SK-MEL-5 (cell line): Measurements from ENCODE around the gene HELB. TPM values are rescaled to one million over a fixed set of nuclear protein-coding genes. Genes with fewer than 3 reads are reported as not detected.

Experiments used
- DNase-seq: peaks from one replicate; pipeline ENCODE4 v3.0.0-alpha.2; 2016; ENCODE audit warnings: low read depth, low spot score
- in situ Hi-C: cut with HindIII; loops from 2 replicates; pipeline ENCODE4 v1.10.0; 2016; ENCODE audit warnings: low sequenced_read_pairs, high pct_unique_total_duplicates, low pct_unique_long_range_greater_than_20kb
- polyA plus RNA-seq, 2 experiments: library from polyadenylated mRNA; depleted of rRNA; stranded (reverse); fragments of >200 nt; gene quantifications; 2 replicates each; pipeline ENCODE4 v1.2.3, GENCODE V29; 2015
- total RNA-seq: library from RNA; depleted of rRNA; stranded (reverse); fragments of >200 nt; shearing (Covaris generic); gene quantifications from 2 replicates; pipeline ENCODE4 v1.2.3, GENCODE V29; 2014; rRNA removed

The HELB gene
- total RNA-seq: 3.9 and 4.5 TPM in 2 replicates
- polyA plus RNA-seq (2015; cell fraction: cytosol; rRNA removed): 2.6 and 3.7 TPM in 2 replicates
- 8.2 and 10.1 TPM in 2 replicates for polyA plus RNA-seq (2015; cell fraction: nucleus; rRNA removed)

DNA sequence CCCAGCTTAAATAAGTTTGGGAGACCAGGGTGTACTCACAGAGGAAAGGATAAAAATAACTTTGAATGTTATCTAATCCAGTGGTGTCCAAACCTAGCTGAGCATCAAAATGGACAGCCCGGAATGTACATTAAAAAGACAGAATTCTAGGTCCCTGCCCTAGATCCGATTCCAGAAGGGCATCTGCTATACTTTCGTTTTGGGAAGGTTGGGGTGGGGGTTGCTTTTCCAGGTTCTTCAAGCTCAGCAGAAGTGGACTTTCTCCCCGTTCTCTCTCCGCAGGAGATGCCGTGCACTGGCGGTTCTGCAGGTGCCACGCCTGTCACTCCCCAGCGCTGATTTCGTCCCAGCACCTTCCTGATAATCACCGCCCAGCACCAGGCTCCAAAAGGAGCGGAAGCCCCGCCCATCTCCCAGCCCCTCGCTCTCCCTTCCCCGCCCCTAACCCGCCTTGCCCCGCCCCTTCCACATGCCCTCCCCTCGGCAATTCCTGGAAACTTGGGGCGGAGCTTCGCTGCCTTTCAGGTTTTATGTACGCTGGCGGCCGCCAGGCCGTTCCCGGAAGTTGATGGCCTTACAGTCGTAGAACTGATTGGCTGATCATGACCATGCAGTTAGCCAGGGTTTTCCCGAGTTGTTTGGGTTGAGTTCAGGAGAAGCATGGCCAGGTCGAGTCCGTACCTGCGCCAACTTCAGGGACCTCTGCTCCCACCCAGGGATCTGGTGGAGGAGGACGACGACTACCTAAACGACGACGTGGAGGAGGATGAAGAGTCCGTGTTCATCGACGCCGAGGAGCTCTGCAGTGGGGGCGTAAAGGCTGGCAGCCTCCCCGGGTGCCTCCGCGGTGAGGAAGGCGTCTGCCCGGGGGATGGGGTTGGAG, at the start of gene HELB:
HELB (plus strand) TSS at position 550 of the 883 bp plus-strand sequence; CDS start at position 661, 111 bp downstream.
- peak; percentile 98 for DNase-seq
- in situ Hi-C loops: no loop called here

DNA sequence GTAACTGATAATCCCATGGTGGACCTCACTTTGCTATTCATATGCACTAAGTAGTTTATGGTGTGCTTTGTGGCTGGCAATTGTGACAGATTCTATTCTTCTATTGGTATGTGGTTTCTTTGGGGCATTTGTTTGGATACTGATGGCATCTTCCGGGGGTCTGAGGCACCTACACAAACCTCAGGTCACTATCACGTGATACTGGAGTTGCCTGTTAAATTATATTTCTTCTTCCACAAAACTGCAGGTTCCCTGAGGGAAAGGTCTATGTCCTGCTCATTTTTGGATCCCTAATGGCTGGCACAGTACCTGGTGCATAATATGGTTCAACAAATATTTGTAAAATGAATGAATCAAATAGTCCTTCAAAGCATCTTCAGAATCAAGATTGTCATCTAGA, 49.5 kb upstream of the HELB start:
- in situ Hi-C loops: no loop called here

DNA sequence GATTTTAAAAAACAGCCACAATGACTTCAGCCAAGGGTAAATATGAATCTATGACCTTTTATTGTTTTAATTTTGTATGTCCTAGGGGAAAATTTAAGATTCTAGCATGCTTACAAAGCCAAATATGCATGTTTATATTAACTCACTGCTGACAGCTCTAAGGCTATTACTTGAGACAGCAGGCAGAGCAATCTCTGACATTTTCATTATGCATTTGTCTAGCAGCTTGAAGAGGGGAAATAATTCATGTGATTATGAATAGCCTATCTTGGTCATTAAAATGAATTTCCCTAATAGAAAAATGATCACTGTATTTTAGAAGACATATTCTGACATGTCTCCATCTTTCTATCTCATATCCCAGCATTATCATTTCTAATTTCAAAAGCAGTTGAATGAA, 46.6 kb upstream of the HELB start:
- in situ Hi-C loops: no loop called here
- no peak for DNase-seq

More for the DNA sequence above, 49.5 kb upstream of the HELB start:
- no peak for DNase-seq

DNA sequence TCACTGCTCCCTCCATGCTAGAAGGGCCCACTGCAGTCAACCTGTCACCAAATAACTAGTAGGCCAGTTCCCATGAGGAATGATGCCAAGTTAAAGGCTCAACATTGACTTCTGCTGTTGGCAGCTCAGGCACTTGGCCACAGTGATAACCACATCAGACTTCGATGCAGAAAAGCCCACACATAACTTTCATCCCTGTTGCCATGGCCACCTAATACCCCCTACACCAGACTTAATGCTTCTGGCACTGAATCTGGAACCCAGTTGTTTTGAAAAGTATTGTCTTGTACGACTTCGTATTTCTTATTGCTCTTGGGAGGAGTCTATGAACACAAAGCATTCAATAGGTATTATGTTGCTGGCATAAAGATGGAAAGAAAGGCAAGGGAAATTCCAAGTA, 44.3 kb upstream of the HELB start:
- no peak for DNase-seq
- in situ Hi-C loops: no loop called here

DNA sequence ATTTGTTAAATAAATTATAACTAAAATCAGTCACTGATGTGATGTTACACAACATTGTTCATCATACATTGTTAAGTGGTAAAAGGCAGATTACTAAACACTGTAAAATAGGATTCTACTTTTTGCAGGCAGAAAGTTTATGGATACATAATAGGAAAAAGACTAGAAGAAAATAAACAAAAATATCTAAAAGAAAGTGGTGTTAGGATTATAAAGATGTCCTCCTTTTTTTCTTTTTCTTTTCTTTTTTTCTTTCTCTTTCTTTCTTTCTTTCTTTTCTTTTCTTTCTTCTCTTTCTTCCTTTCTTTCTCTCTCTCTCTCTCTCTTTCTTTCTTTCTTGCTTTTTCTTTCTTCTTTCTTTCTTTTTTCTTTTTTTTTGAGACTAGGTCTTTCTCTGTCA, 39.6 kb upstream of the HELB start:
- no peak for DNase-seq
- in situ Hi-C loops: no loop called here

DNA sequence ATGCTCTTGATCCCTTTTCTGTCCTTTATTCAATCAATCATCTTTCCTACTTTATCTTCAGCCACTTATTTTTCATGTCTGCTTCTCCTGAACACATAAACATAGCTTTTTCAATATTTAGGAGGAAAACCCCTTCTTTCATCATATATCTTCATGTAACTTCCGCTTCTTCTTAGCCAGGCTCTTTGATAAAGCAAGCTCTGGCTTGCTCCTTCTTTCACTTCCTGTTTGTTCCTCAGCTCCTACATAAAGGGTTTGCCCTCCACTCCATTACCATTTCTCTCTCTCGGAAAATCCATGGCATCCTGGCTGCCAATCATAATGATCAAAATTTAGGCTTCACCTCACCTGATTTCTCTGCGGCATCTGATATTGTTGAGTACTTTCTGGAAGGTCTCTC, 33.7 kb upstream of the HELB start:
- in situ Hi-C loops: no loop called here
- no peak for DNase-seq

DNA sequence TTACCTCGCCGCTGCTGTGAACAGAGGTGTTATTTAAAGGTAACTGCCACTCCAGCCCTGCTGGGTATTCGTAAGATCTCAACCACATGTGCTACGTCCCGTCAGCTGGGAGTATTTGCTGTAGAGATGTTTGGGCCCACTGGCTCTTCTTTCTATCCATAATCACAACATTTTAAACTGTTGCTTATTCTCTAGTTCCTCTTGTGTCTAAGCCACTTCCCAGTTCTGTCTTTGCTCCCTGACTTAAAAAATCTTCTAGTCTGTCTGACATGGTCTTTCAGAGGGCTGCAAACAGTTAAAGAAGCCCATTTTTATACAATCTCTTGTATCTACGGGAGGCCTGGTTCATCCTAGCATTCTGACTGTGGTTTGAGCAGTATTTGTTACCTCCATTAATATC, 33.2 kb upstream of the HELB start:
- in situ Hi-C loops: no loop called here
- DNase-seq: no peak

DNA sequence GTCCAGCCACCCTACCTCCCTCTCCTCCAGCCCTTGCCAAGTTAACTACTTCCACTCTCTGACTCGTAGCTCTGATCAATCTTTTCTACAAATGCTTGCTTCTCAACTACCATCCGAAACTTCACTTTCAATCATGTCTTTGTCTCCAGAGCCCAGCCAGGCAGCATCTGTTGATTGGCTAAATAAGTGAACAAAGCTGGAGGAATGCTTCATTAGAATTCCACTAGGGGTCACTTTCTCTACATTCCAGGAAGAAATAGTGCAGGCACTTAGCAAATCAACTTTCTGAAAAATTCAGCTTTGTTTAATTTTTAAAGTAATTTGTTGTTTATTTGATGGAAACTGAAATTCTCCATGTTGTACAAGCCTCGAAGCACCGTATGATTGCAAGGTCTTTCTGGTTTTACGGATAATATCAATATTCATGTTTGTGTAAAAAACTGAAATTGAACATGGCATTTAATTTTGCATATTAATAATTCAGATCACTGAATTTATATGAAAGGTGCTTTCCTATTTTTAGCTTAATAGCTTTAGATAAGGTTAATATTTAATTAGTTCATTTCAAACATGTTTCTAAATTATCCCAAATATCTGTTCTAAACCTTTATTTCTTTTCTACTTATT, 32.4 kb upstream of the HELB start:
- DNase-seq: peak; percentile 92
- in situ Hi-C loops: no loop called here

DNA sequence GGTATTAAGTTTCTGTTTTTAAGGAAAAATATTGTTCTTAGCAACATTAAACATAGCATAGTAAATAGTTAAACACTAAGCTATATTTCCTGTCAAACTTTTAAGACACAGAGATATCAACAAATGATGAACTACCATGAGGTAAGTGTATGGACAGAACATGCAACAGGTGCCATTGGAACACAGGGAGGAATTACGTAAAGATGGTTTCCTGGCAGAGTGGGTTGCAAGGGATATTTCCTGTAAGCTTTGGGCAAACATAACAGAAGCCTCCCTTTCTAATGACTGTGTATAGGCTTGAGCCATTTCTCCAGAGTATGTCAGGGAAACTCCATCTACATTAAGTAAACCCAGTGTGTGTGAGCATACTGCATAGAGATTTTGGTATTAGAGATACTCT, 31.7 kb upstream of the HELB start:
- in situ Hi-C loops: no loop called here
- no peak for DNase-seq

DNA sequence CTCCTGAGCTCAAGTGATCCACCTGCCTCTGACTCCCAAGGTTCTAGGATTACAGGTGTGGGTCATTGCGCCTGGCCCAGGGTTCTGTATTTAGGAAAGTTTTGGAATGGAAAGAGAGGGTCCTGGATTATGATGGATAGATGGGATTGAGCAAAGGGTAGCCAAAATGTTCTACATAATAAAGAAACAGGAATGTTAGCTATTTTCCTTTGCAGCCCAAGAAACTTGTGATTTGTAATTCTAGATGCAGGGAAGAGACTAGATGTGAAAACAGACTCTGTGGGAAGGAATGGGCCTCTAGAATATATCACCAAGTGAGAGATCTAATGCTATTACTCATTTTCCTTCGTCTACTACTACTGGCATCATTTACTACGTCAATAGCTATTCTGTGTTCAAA, 29.6 kb upstream of the HELB start:
- no peak for DNase-seq
- in situ Hi-C loops: no loop called here

DNA sequence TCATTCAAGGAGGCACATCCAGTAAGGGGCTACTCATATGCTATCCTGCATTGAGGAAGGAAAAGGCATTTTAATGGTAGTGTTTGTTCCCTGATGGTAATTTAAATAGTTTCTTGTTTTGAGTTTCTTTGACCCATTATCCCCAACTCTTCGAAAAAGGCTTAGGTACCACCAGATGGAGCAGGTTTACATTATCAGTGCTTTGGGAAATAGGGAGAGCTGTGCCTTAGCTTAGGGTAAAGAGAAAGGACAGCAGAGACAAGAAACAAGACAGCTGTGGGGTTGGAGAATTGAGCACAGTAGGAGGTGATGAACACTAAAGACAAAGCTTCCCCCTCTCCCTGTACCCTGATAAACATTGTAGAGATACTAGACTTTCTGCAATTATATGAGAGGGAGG, 29.1 kb upstream of the HELB start:
- in situ Hi-C loops: no loop called here
- DNase-seq: no peak

DNA sequence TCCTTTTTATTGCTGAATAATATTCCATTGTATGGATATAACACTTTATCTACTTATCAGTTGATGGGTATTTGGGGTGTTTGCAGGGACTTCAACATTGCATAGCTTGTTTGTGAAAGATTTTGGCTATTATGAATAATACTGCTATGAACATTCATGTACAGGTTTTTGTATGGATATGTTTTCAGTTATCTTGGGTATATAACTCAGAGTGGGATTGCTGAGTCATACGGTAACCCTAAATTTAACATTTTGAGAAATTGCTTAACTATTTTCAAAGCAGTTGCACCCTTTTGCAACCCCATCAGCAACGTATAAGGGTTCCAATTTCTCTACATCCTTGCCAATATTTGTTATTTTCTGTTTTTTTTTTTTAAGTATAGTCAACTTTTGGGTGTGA, 27.3 kb upstream of the HELB start:
- DNase-seq: no peak
- in situ Hi-C loops: no loop called here

DNA sequence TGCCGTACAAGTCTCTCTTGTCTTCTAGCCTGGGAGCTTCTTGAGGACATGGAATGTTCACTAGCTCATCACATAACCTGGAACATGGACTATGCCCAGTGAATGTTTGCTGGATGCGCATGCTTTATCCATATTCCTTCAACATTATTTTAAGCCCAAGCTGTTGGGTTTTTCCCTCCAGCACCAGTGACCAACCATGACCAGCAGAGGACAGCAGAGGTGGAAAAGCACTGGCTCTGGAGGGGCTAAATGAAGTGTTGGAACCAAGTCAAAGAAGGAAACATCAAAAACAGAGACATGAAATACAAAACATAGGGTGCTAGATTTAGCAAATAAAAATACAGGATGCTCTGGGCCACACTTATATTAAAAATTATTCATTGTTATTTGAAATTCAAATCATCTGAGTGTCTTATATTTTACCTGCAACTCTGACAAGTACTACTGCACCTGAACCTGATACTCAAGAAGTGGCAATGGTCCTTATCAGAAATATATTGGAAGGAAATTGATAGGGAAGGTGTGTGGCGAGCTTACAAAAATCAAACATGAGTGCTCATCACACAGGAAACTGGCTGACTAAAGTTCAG, 23.1 kb upstream of the HELB start:
- in situ Hi-C loops: no loop called here
- peak; percentile 68 for DNase-seq

DNA sequence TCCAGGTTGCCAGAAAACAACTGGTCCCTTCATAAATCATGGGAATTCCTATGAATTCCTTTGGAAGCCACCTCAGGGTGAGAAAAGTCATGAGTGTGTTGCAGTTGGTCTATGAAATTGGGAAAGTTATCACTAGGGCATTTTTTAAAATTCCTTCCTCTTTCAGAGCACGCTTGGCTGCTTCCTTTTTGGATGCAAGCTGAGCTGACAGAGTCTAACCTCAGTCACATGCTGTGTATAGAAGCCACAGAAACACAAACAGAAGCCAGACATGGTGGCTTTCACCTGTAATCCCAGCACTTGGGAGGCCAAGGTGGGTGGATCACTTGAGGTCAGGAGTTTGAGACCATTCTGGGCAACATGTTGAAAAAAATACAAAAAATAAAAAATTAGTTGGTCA, 21.7 kb upstream of the HELB start:
- DNase-seq: no peak
- in situ Hi-C loops: no loop called here

DNA sequence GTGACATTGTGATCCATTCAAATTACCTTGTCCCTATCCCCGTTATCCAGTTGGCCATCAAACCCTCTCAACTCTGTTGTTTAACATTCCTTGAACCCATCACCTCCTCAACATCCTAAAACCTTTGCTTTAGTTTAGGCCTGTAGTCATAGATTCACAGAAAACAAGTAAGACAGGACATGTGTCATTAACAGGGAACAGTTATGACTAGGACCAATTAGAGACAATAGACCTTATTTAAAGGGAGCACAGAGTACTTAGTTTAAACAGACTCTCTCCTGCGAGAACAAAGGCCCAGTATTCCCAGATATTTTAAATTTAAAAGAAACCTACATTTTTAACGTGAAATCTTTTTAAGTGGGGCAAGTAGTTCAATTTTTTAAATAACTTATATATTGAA, 20.0 kb upstream of the HELB start:
- in situ Hi-C loops: no loop called here

DNA sequence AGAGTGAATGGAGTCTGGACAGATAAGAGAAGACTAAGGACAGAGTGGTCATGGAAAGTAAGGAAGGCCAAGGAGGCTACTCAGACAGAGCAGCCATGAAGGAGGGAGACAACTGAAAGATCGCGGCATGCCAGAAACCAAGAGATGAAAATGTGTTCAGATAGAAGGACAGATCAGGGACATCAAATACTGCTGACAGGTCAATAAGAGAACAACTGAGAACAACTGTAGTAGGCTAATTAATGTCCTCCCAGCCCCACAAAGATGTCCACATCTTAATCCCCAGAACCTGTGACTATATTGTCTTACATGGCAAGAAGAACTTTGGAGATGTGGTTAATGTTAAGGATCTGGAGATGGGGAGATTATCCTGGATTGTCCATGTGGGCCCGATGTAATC, 15.0 kb upstream of the HELB start:
- DNase-seq: no peak
- in situ Hi-C loops: no loop called here

More for the DNA sequence above, 20.0 kb upstream of the HELB start:
- DNase-seq: no peak

DNA sequence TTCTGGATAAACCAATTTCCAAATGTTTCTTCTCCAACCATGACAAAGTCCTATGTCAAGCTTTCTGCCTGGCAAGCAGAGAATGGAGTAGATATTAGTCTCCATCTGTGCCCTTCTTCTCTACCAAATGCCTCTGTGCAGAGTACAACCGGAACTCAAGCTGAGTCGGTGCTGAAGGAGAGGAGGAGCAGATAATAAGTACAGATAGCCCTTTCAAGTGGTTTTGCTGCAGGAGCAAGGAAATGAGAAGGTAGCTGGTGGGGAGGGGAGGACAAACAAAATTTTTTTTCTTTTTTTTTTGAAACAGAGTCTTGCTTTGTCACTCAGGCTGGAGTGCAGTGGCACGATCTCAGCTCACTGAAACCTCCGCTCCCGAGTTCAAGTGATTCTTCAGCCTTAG, 14.2 kb upstream of the HELB start:
- no peak for DNase-seq
- in situ Hi-C loops: no loop called here

DNA sequence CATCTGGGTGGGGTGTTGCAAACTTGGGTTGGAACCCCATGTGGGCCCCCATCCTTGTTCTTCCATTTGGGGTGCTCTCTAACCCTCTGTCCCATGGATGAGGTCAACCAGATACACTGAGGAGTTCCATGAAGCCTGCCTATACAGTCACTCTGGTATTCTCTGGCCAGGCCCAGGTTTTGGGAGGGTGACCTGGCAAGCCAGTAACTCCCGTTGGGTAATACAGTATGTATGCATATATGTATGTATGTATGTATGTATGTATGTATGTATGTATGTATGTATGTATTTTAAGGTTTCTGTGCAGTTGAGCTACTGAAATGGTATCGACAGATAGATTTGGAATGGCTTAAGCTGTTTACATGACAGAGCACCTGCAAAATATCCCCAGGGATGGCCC, 12.8 kb upstream of the HELB start:
- in situ Hi-C loops: no loop called here
- DNase-seq: no peak
